ENCODE measurements around the gene SLC2A14. TPM values are rescaled to one million over a fixed set of nuclear protein-coding genes. Genes with fewer than 3 reads are reported as not detected.
"Not testable (repeated sequence)": the region's sequence is repeated elsewhere in the genome, so short reads cannot be mapped to it uniquely, and the experiment has no call there.

Gene SLC2A14
- total RNA-seq, 2 experiments from 2014 or later: 0.48 TPM; not detected in 1

DNA sequence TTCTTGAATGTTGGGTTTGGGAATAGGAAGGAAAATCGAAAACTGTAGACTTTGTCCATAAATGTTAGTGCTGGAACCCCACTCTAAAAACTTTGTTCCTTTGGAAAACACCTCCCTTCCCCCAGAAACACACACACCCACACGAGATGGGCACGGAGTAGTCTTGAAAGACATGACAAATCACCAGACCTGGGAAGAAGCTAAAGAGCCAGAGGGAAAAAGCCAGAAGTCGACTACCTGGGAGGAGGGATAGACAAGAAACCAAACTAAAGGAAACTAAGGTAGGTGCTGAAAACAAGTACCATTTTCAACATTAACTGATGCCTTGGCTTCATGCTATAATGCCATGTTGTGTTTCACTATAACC lies 84.4 kb downstream of the SLC2A14 start:
- no TSS peak for BruUV-seq (replicated peaks)
- POLR2A ChIA-PET: interaction anchor here (0.6 kb wide), 1 partner anchor 105 kb away, joined by 7 read pairs; no protein-coding TSS in a partner anchor
- no peaks in the 10 kb centered on the region for H4K20me1 ChIP-seq (ENCODE audit: insufficient read depth, low read length)
- H3K27ac ChIP-seq (ENCODE audit: low read depth, low read length, poor library complexity, severe bottlenecking): no peak overlapping the region
- CTCF ChIA-PET (ENCODE audit: unreplicated experiment): no interaction called here
- no peaks in the 10 kb centered on the region for H3K36me3 ChIP-seq (ENCODE audit: insufficient read depth, low read length)
- H3K4me1 ChIP-seq (ENCODE audit: insufficient read depth, low read length, poor library complexity, severe bottlenecking): no peaks in the 10 kb centered on the region
- DNase-seq (ENCODE audit: low spot score): no peak
- no peak overlapping the region for H3K4me2 ChIP-seq (ENCODE audit: low read length)
- no peaks in the 10 kb centered on the region for H3K9me2 ChIP-seq (ENCODE audit: insufficient read depth, low read length)
- intact Hi-C loops (cut with micrococcal nuclease; ENCODE audit: unreplicated experiment): no loop called here
- no peak overlapping the region for H2AFZ ChIP-seq (ENCODE audit: low read length)
- H3K79me2 ChIP-seq (ENCODE audit: insufficient read depth, low read depth, low read length): no peaks in the 10 kb centered on the region
- TF ChIP-seq CTCF (conservative IDR thresholded peaks at IDR 0.05; ENCODE audit: low read length): no peak
- H3K4me3 ChIP-seq (ENCODE audit: low read depth, low read length, poor library complexity, severe bottlenecking): no peak overlapping the region
- H3K9me3 ChIP-seq (ENCODE audit: low read length): no peaks in the 10 kb centered on the region

GRCh38 chr12:7787574-7788293 lies 85.0 kb downstream of the SLC2A14 start:
- intact Hi-C loops (cut with micrococcal nuclease; ENCODE audit: unreplicated experiment): no loop called here
- H2AFZ ChIP-seq (ENCODE audit: low read length): no peak overlapping the region
- H3K36me3 ChIP-seq (ENCODE audit: insufficient read depth, low read length): no peaks in the 10 kb centered on the region
- ChIA-PET CTCF (ENCODE audit: unreplicated experiment) (no interaction called here), POLR2A (interaction anchor here (0.6 kb wide), 1 partner anchor 104 kb away, joined by 7 read pairs; no protein-coding TSS in a partner anchor)
- no TSS peak for BruUV-seq (replicated peaks)
- H3K4me2 ChIP-seq (ENCODE audit: low read length): no peak overlapping the region
- H3K27ac ChIP-seq (ENCODE audit: low read depth, low read length, poor library complexity, severe bottlenecking): no peak overlapping the region
- DNase-seq (ENCODE audit: low spot score): no peak
- TF ChIP-seq CTCF (conservative IDR thresholded peaks at IDR 0.05; ENCODE audit: low read length): no peak
- no peaks in the 10 kb centered on the region for H3K4me1 ChIP-seq (ENCODE audit: insufficient read depth, low read length, poor library complexity, severe bottlenecking)
- no peaks in the 10 kb centered on the region for H3K9me3 ChIP-seq (ENCODE audit: low read length)
- no peaks in the 10 kb centered on the region for H3K79me2 ChIP-seq (ENCODE audit: insufficient read depth, low read depth, low read length)
- H4K20me1 ChIP-seq (ENCODE audit: insufficient read depth, low read length): no peaks in the 10 kb centered on the region
- H3K4me3 ChIP-seq (ENCODE audit: low read depth, low read length, poor library complexity, severe bottlenecking): no peak overlapping the region
- H3K9me2 ChIP-seq (ENCODE audit: insufficient read depth, low read length): no peaks in the 10 kb centered on the region

DNA sequence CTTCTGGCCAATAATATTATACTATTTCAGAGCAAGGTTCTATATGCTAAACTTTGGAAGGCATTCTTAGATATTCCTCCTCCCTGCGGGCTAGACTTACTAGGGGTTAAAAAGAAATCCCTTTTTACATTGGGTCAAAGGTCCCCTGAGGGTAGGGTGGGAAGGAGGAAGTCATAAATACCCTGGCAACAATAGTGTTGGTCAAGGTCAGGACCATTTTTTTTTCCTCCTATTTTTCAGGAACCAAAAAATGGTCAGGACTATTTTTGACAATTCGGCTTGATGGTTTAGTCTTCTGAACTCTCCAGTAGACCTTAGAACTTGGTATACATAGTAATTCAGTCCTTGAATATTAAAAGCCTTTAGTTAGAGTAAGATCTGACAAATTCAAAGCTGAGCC lies 88.0 kb downstream of the SLC2A14 start:
- BruUV-seq (replicated peaks): no TSS peak
- no peaks in the 10 kb centered on the region for H4K20me1 ChIP-seq (ENCODE audit: insufficient read depth, low read length)
- H2AFZ ChIP-seq (ENCODE audit: low read length): no peak overlapping the region
- H3K4me2 ChIP-seq (ENCODE audit: low read length): no peak overlapping the region
- intact Hi-C loops (cut with micrococcal nuclease; ENCODE audit: unreplicated experiment): no loop called here
- no peaks in the 10 kb centered on the region for H3K79me2 ChIP-seq (ENCODE audit: insufficient read depth, low read depth, low read length)
- no peaks in the 10 kb centered on the region for H3K9me2 ChIP-seq (ENCODE audit: insufficient read depth, low read length)
- H3K4me1 ChIP-seq (ENCODE audit: insufficient read depth, low read length, poor library complexity, severe bottlenecking): no peaks in the 10 kb centered on the region
- POLR2A ChIA-PET: no interaction called here
- no peak overlapping the region for H3K27ac ChIP-seq (ENCODE audit: low read depth, low read length, poor library complexity, severe bottlenecking)
- no peak for DNase-seq (ENCODE audit: low spot score)
- no peaks in the 10 kb centered on the region for H3K36me3 ChIP-seq (ENCODE audit: insufficient read depth, low read length)
- no peak overlapping the region for H3K4me3 ChIP-seq (ENCODE audit: low read depth, low read length, poor library complexity, severe bottlenecking)
- CTCF ChIA-PET (ENCODE audit: unreplicated experiment): no interaction called here
- no peak for TF ChIP-seq EZH2phosphoT487 (IDR thresholded peaks at IDR 0.05; ENCODE audit: borderline replicate concordance, low read depth, low read length)
- no peak for TF ChIP-seq CTCF (conservative IDR thresholded peaks at IDR 0.05; ENCODE audit: low read length)
- no peaks in the 10 kb centered on the region for H3K9me3 ChIP-seq (ENCODE audit: low read length)

GRCh38 chr12:7783433-7783832 lies 89.3 kb downstream of the SLC2A14 start:
- H3K4me1 ChIP-seq (ENCODE audit: insufficient read depth, low read length, poor library complexity, severe bottlenecking); H3K36me3 ChIP-seq (ENCODE audit: insufficient read depth, low read length); H3K4me2 ChIP-seq (ENCODE audit: low read length); H3K27ac ChIP-seq (ENCODE audit: low read depth, low read length, poor library complexity, severe bottlenecking); H4K20me1 ChIP-seq (ENCODE audit: insufficient read depth, low read length); BruUV-seq (replicated peaks); H3K9me2 ChIP-seq (ENCODE audit: insufficient read depth, low read length); DNase-seq (ENCODE audit: low spot score); H2AFZ ChIP-seq (ENCODE audit: low read length); H3K4me3 ChIP-seq (ENCODE audit: low read depth, low read length, poor library complexity, severe bottlenecking); H3K79me2 ChIP-seq (ENCODE audit: insufficient read depth, low read depth, low read length); H3K9me3 ChIP-seq (ENCODE audit: low read length); POLR2A ChIA-PET; CTCF ChIA-PET (ENCODE audit: unreplicated experiment); intact Hi-C loops (cut with micrococcal nuclease; ENCODE audit: unreplicated experiment): not testable (repeated sequence)

Measured in OCI-LY7 (cell line).